Left ventricle myocardium inferior (tissue), 1 donor: Measurements from ENCODE around the gene LRRC31. TPM values are rescaled to one million over a fixed set of nuclear protein-coding genes. Genes with fewer than 3 reads are reported as not detected.

ENCODE experiments used
- DNase-seq: peaks from one replicate; pipeline ENCODE4 v3.0.0-alpha.2; 2020
- H3K27ac ChIP-seq: fragments of 200-600 bp; replicated peaks from 2 replicates; pipeline ENCODE4 v1.8.0; 2021
- H3K27me3 ChIP-seq: fragments of 200-600 bp; 2 replicates; pipeline ENCODE4 v1.8.0; 2021; ENCODE audit warnings: low read depth
- H3K36me3 ChIP-seq: fragments of 200-600 bp; 2 replicates; pipeline ENCODE4 v1.8.0; 2021
- H3K4me1 ChIP-seq: fragments of 200-600 bp; 2 replicates; pipeline ENCODE4 v1.8.0; 2021
- H3K4me3 ChIP-seq: fragments of 200-600 bp; 2 replicates; pipeline ENCODE4 v1.8.0; 2021; ENCODE audit warnings: mild to moderate bottlenecking, moderate library complexity
- H3K9me3 ChIP-seq: fragments of 200-600 bp; replicated peaks from 2 replicates; pipeline ENCODE4 v1.8.0; 2021
- CTCF ChIP-seq: fragments of 200-600 bp; IDR thresholded peaks from 2 replicates; pipeline ENCODE4 v1.8.0; 2021; ENCODE audit warnings: antibody characterized with exemption, mild to moderate bottlenecking, borderline replicate concordance
- intact Hi-C: fragments of 100-400 bp; cut with micrococcal nuclease; formaldehyde crosslinking; loops from one replicate; pipeline ENCODE4 v1.11.0; 2022
- total RNA-seq: library from RNA; stranded (reverse); fragmentation: NEBNext Ultra II Directional; extraction: Animal tissue kit (Norgen Biotek cat#: 25700); gene quantifications from one replicate; pipeline ENCODE4 v1.2.1, GENCODE V29; 2021
- donor health status: DM: no; HTN: yes; CAD: no; lungs with severe emphysema.

LRRC31 gene
- total RNA-seq, 1 donor from 2014 or later: not detected

- Histone ChIP-seq H3K36me3 (no peaks in the 10 kb centered on the region), H3K4me1 (no peaks in the 10 kb centered on the region), H3K27me3 (peaks cover 22% of the 10 kb centered on the region), H3K27ac (no peak overlapping the region), H3K9me3 (no peaks in the 10 kb centered on the region), H3K4me3 (no peak overlapping the region)
- no peak for DNase-seq
- intact Hi-C loops: no loop called here
- no peak for TF ChIP-seq CTCF
Observed at GRCh38 chr3:169825316-169825715, 44.4 kb downstream of the LRRC31 start.

- no peak for TF ChIP-seq CTCF
- H3K27me3 ChIP-seq: peaks cover 27% of the 10 kb centered on the region
- no peaks in the 10 kb centered on the region for H3K36me3 ChIP-seq
- H3K9me3 ChIP-seq: no peaks in the 10 kb centered on the region
- H3K4me1 ChIP-seq: no peaks in the 10 kb centered on the region
- intact Hi-C loops: no loop called here
- H3K4me3 ChIP-seq: no peak overlapping the region
- DNase-seq: no peak
- H3K27ac ChIP-seq: no peak overlapping the region
Observed at GRCh38 chr3:169822983-169823382, 46.8 kb downstream of the LRRC31 start.

GRCh38 chr3:169822540-169822939 lies 47.2 kb downstream of the LRRC31 start:
- Histone ChIP-seq H3K4me3 (no peak overlapping the region), H3K4me1 (no peaks in the 10 kb centered on the region), H3K36me3 (no peaks in the 10 kb centered on the region), H3K9me3 (no peaks in the 10 kb centered on the region), H3K27ac (no peak overlapping the region), H3K27me3 (peaks cover 30% of the 10 kb centered on the region)
- no peak for TF ChIP-seq CTCF
- intact Hi-C loops: no loop called here
- DNase-seq: no peak

- Histone ChIP-seq H3K4me1 (no peaks in the 10 kb centered on the region), H3K9me3 (no peaks in the 10 kb centered on the region), H3K4me3 (no peak overlapping the region), H3K27ac (no peak overlapping the region), H3K27me3 (peaks cover 30% of the 10 kb centered on the region), H3K36me3 (no peaks in the 10 kb centered on the region)
- intact Hi-C loops: no loop called here
- TF ChIP-seq CTCF: no peak
- no peak for DNase-seq
Observed at GRCh38 chr3:169822091-169822490, 47.6 kb downstream of the LRRC31 start.

GRCh38 chr3:169818316-169818715 lies 51.4 kb downstream of the LRRC31 start:
- no peak for TF ChIP-seq CTCF
- DNase-seq: no peak
- H3K4me1 ChIP-seq: peaks cover 9% of the 10 kb centered on the region
- intact Hi-C loops: no loop called here
- no peak overlapping the region for H3K4me3 ChIP-seq
- H3K36me3 ChIP-seq: no peaks in the 10 kb centered on the region
- peaks cover 14% of the 10 kb centered on the region for H3K9me3 ChIP-seq
- H3K27me3 ChIP-seq: peaks cover 27% of the 10 kb centered on the region
- H3K27ac ChIP-seq: no peak overlapping the region
